Caco-2 (cell line): ENCODE results near the gene AK2. TPM values are rescaled to one million over a fixed set of nuclear protein-coding genes. Genes with fewer than 3 reads are reported as not detected.

Experiments
- BruUV-seq: library from RNA; stranded (reverse); fragments of 400-500 nt; replicated peaks from 2 replicates; lab custom pipeline; 2021; lab: Mats Ljungman, UMichigan
- CTCF ChIA-PET: fragments of 300-600 bp; sonication (Branson Sonifier 250); formaldehyde crosslinking; loops from one replicate; lab custom pipeline; 2022; ENCODE audit warnings: antibody characterized with exemption; lab: Charles Lee
- POLR2A ChIA-PET: fragments of 300-600 bp; sonication (Branson Sonifier 250); formaldehyde crosslinking; loops from one replicate; lab custom pipeline; 2022; ENCODE audit warnings: antibody characterized with exemption; lab: Charles Lee
- DNase-seq, 2 experiments: peaks; one replicate each; pipeline versions ENCODE4 v3.0.0 to v3.0.0-alpha.2; 2020 to 2022
- H3K27me3 ChIP-seq: replicated peaks from 2 replicates; pipeline ENCODE4 v1.6.0; 2011; ENCODE audit warnings: low read length; ENCODE audit not compliant: control insufficient read depth, insufficient read depth
- H3K36me3 ChIP-seq: 2 replicates; pipeline ENCODE4 v1.5.1; 2011; ENCODE audit warnings: low read length; ENCODE audit not compliant: control insufficient read depth, insufficient read depth
- H3K4me1 ChIP-seq: fragments of 250-450 bp; sonication (Bioruptor Pico); 2 replicates; pipeline ENCODE4 v1.5.1; 2020; ENCODE audit warnings: mild to moderate bottlenecking
- H3K4me3 ChIP-seq: 2 replicates; pipeline ENCODE4 v1.5.1; 2011; ENCODE audit warnings: low read depth, mild to moderate bottlenecking, control low read depth, low read length
- H3K9me3 ChIP-seq: fragments of 250-450 bp; sonication (Bioruptor Pico); 2 replicates; pipeline ENCODE4 v1.5.1; 2020; ENCODE audit warnings: mild to moderate bottlenecking, moderate library complexity
- H3K27ac Mint-ChIP-seq: one replicate; pipeline ENCODE4 v1.8.0; 2022; ENCODE audit warnings: mixed read lengths; ENCODE audit not compliant: unreplicated experiment
- H3K27me3 Mint-ChIP-seq: one replicate; pipeline ENCODE4 v1.8.0; 2022; ENCODE audit warnings: mixed read lengths; ENCODE audit not compliant: insufficient read depth, unreplicated experiment
- H3K36me3 Mint-ChIP-seq: one replicate; pipeline ENCODE4 v1.8.0; 2022; ENCODE audit warnings: mild to moderate bottlenecking, mixed read lengths; ENCODE audit not compliant: insufficient read depth, unreplicated experiment
- H3K4me1 Mint-ChIP-seq: one replicate; pipeline ENCODE4 v1.8.0; 2022; ENCODE audit warnings: low read depth, mixed read lengths; ENCODE audit not compliant: unreplicated experiment
- H3K4me3 Mint-ChIP-seq: one replicate; pipeline ENCODE4 v1.8.0; 2022; ENCODE audit warnings: mild to moderate bottlenecking, moderate library complexity, mixed read lengths; ENCODE audit not compliant: unreplicated experiment
- H3K9me3 Mint-ChIP-seq: one replicate; pipeline ENCODE4 v1.8.0; 2022; ENCODE audit warnings: mixed read lengths; ENCODE audit not compliant: unreplicated experiment
- intact Hi-C: fragments of 100-400 bp; cut with micrococcal nuclease; formaldehyde crosslinking; loops from one replicate; pipeline ENCODE4 v1.10.0; 2022; ENCODE audit not compliant: unreplicated experiment
- total RNA-seq: library from RNA; stranded (reverse); gene quantifications from 2 replicates; pipeline ENCODE4 v1.2.3, GENCODE V29; 2022
- TF ChIP-seq, protein P1 (sequence below), 2 experiments: fragments of 200-600 bp in 1 of 2; IDR thresholded peaks; 1 replicate in 1 of 2; 2 replicates in 1 of 2; pipeline versions ENCODE4 v1.5.1 to v1.8.0; 2011 to 2022; ENCODE audit warnings: antibody characterized with exemption in 1 of 2, control low read depth in 1 of 2, inconsistent platforms in 1 of 2, low read depth in 1 of 2, low read length in 1 of 2, mild to moderate bottlenecking in 1 of 2, moderate library complexity in 1 of 2; ENCODE audit not compliant: insufficient read depth in 1 of 2, severe bottlenecking in 1 of 2, unreplicated experiment in 1 of 2

The AK2 gene
- total RNA-seq, 1 experiment from 2014 or later: 127 TPM

DNA sequence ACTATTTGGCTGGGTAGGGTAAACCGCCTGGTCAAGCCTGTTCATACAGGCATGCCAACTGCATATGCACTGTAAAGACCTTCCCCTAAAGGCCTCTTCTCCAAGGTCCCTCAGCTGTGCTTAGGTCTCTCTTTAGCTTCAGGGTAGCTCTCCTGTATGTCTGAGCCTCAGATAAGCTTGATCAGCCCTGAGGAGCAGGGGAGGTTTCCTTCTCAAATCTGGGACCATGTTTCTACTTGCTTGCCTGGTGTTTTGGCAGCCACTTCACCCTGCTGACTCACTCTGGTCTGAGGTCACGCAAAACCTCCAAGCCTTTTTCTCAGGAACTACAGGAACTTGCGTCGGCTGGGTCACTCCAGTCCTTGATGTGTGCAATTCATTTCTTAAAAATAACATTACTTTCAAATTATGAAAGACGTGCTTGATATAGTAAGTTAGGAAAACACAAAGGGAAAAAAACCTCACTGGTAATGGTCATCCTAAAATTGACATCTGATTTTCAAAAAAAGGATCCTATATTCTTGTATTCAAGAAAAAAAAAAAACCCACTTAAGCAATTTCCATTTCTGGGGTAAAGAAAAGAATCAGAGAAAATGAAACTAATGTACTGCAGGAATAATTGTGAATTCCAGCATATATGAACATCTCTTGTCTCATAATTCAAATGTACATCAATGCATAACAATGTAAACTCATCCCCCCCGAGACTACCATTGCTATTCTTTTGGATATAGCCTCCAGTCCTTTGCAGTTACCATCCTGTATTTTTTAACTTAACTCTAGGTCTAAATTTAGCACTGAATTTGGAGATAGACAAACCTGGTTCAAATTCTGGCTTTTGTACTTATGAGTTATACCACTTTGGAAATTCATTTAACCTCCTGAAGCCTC, 47.3 kb downstream of the AK2 start:
- TF ChIP-seq, protein P1, sequence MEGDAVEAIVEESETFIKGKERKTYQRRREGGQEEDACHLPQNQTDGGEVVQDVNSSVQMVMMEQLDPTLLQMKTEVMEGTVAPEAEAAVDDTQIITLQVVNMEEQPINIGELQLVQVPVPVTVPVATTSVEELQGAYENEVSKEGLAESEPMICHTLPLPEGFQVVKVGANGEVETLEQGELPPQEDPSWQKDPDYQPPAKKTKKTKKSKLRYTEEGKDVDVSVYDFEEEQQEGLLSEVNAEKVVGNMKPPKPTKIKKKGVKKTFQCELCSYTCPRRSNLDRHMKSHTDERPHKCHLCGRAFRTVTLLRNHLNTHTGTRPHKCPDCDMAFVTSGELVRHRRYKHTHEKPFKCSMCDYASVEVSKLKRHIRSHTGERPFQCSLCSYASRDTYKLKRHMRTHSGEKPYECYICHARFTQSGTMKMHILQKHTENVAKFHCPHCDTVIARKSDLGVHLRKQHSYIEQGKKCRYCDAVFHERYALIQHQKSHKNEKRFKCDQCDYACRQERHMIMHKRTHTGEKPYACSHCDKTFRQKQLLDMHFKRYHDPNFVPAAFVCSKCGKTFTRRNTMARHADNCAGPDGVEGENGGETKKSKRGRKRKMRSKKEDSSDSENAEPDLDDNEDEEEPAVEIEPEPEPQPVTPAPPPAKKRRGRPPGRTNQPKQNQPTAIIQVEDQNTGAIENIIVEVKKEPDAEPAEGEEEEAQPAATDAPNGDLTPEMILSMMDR (IDR thresholded peaks at IDR 0.05; ENCODE audit: insufficient read depth in 1 of 2, low read depth in 1 of 2, low read length in 1 of 2, severe bottlenecking in 1 of 2, unreplicated experiment in 1 of 2): no peak
- Histone ChIP-seq H3K27me3 (no peaks in the 10 kb centered on the region), H3K4me1 (peaks cover 18% of the 10 kb centered on the region), H3K4me3 (no peak overlapping the region), H3K9me3 (no peaks in the 10 kb centered on the region), H3K36me3 (no peaks in the 10 kb centered on the region)
- Mint-ChIP-seq H3K4me1 (peaks cover 9% of the 10 kb centered on the region), H3K27ac (no peak overlapping the region), H3K36me3 (peaks cover 6% of the 10 kb centered on the region), H3K27me3 (no peaks in the 10 kb centered on the region), H3K9me3 (no peaks in the 10 kb centered on the region), H3K4me3 (no peak overlapping the region)
- no TSS peak for BruUV-seq
- no peak for DNase-seq
- POLR2A ChIA-PET: interaction anchor here (0.6 kb wide), 1 partner anchor 25 kb away, joined by 3 read pairs; the partner anchor contains the start of gene RNF19B
- CTCF ChIA-PET: no interaction called here
- intact Hi-C loops: loop anchor here (5.0 kb wide), 1 partner anchor 57 kb away; no protein-coding TSS in a partner anchor

GRCh38 chr1:32988665-32989064, 48.0 kb downstream of the AK2 start:
- Histone ChIP-seq H3K27me3 (no peaks in the 10 kb centered on the region), H3K9me3 (no peaks in the 10 kb centered on the region), H3K4me1 (peaks cover 18% of the 10 kb centered on the region), H3K4me3 (no peak overlapping the region), H3K36me3 (no peaks in the 10 kb centered on the region)
- BruUV-seq: no TSS peak
- ChIA-PET CTCF (no interaction called here), POLR2A (no interaction called here)
- Mint-ChIP-seq H3K27ac (no peak overlapping the region), H3K27me3 (no peaks in the 10 kb centered on the region), H3K4me1 (peaks cover 9% of the 10 kb centered on the region), H3K9me3 (no peaks in the 10 kb centered on the region), H3K4me3 (no peak overlapping the region), H3K36me3 (peaks cover 6% of the 10 kb centered on the region)
- intact Hi-C loops: no loop called here
- TF ChIP-seq, protein P1 (IDR thresholded peaks at IDR 0.05; ENCODE audit: insufficient read depth in 1 of 2, low read depth in 1 of 2, low read length in 1 of 2, severe bottlenecking in 1 of 2, unreplicated experiment in 1 of 2): no peak
- DNase-seq: no peak

- H3K9me3 Mint-ChIP-seq: no peaks in the 10 kb centered on the region
- no peak overlapping the region for H3K4me3 Mint-ChIP-seq
- TF ChIP-seq, protein P1 (IDR thresholded peaks at IDR 0.05; ENCODE audit: insufficient read depth in 1 of 2, low read depth in 1 of 2, low read length in 1 of 2, severe bottlenecking in 1 of 2, unreplicated experiment in 1 of 2): no peak
- intact Hi-C loops: no loop called here
- no peaks in the 10 kb centered on the region for H3K36me3 Mint-ChIP-seq
- no TSS peak for BruUV-seq
- no peak for DNase-seq
- ChIA-PET POLR2A (no interaction called here), CTCF (no interaction called here)
- Histone ChIP-seq H3K4me1 (peaks cover 5% of the 10 kb centered on the region; the same call in 1 of the 2 replicates), H3K9me3 (no peaks in the 10 kb centered on the region), H3K4me3 (no peak overlapping the region), H3K27me3 (no peaks in the 10 kb centered on the region), H3K36me3 (no peaks in the 10 kb centered on the region)
- no peak overlapping the region for H3K27ac Mint-ChIP-seq
- H3K27me3 Mint-ChIP-seq: no peaks in the 10 kb centered on the region
- H3K4me1 Mint-ChIP-seq: peaks cover 6% of the 10 kb centered on the region
These were observed 51.5 kb downstream of the AK2 start for GRCh38 chr1:32985226-32985625.
